Gastroesophageal sphincter (tissue), 4 donors: ENCODE data around the gene ITGAE. TPM values are rescaled to one million over a fixed set of nuclear protein-coding genes. Genes with fewer than 3 reads are reported as not detected.

Source experiments
- ATAC-seq: fragments of 150-250 bp; one replicate; pipeline ENCODE4 v1.9.1; 2016; ENCODE audit warnings: mild to moderate bottlenecking, moderate library complexity
- H3K27ac ChIP-seq, 4 donors: fragments of 200-600 bp; sonication (generic) in 3 of 4; 1 replicate in 3 of 4; 2 replicates in 1 of 4; pipeline ENCODE4 v1.5.1; 2016 to 2019
- H3K27me3 ChIP-seq: fragments of 200-600 bp; sonication (generic); one replicate; pipeline ENCODE4 v1.5.1; 2019
- H3K36me3 ChIP-seq, 2 donors: fragments of 200-600 bp; sonication (generic); one replicate each; pipeline ENCODE4 v1.5.1; 2019; ENCODE audit warnings: control low read depth in 1 of 2
- H3K4me1 ChIP-seq, 3 donors: fragments of 200-600 bp; sonication (generic); 1 replicate in 2 of 3; 2 replicates in 1 of 3; pipeline ENCODE4 v1.5.1; 2016 to 2019; ENCODE audit warnings: control low read depth in 2 of 3
- H3K4me3 ChIP-seq, 2 donors: fragments of 200-600 bp; sonication (generic); one replicate each; pipeline ENCODE4 v1.5.1; 2019; ENCODE audit warnings: mild to moderate bottlenecking in 1 of 2, moderate library complexity in 1 of 2
- H3K9me3 ChIP-seq, 3 donors: fragments of 200-600 bp; sonication (generic); one replicate each; pipeline ENCODE4 v1.5.1; 2017 to 2019; ENCODE audit warnings: control low read depth in 2 of 3
- EP300 ChIP-seq: sonication (generic); formaldehyde crosslinking; IDR thresholded peaks from one replicate; pipeline ENCODE4 v1.6.1; 2017; ENCODE audit warnings: antibody characterized with exemption, mild to moderate bottlenecking
- POLR2A ChIP-seq, 2 donors: fragments of 450-650 bp; IDR thresholded peaks; one replicate each; pipeline ENCODE4 v1.6.1; 2017; ENCODE audit warnings: antibody characterized with exemption in 2 of 2, mild to moderate bottlenecking in 2 of 2, moderate library complexity in 1 of 2
- POLR2AphosphoS5 ChIP-seq: sonication (generic); formaldehyde crosslinking; IDR thresholded peaks from one replicate; pipeline ENCODE4 v1.6.1; 2017; ENCODE audit warnings: antibody characterized with exemption
- WGBS, 2 donors: methylation state at CpG; one replicate each; pipeline ENCODE4 v1.1.5; 2018; ENCODE audit warnings: low coverage in 1 of 2; 5-methylcytosine and 5-hydroxymethylcytosine counted together
- total RNA-seq, 4 donors: library from RNA; depleted of rRNA; stranded (reverse); fragments of >200 nt; gene quantifications; one replicate each; pipeline ENCODE4 v1.1.0, GENCODE V29; 2016
- TF ChIP-seq, protein P1 (sequence below), 4 experiments: fragments of 200-600 bp in 2 of 4; fragments of 450-650 bp in 2 of 4; sonication (generic) in 1 of 4; IDR thresholded peaks; one replicate each; pipeline ENCODE4 v1.5.1; 2017 to 2019; ENCODE audit warnings: antibody characterized with exemption in 4 of 4, mild to moderate bottlenecking in 2 of 4, moderate library complexity in 2 of 4

Gene ITGAE
- total RNA-seq, 4 donors from 2014 or later = 20.3 to 35.2 (median 21.7) TPM

DNA sequence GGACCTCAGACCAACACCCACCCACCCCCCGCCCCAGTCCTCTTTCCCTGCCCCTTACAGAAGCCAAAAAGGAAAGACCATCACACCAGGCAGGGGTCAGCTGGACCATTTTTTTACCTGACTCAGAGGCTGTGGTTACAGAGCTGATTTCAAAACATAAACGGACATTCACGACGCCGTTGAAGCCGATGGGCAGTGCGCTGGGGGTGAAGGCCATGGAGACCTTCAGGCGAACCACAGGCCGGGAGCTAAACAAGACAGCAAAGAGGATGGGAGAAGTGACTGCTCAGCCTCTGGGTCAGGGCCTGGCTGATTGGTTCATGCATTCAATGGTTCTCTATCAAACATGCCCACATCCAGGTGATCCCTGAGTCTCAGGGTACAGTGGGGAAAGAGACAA is 53.2 kb downstream of the ITGAE start:
- Histone ChIP-seq H3K9me3 (no peaks in the 10 kb centered on the region), H3K27me3 (peaks cover 31% of the 10 kb centered on the region), H3K27ac (no peak overlapping the region), H3K4me3 (no peak overlapping the region), H3K36me3 (no peaks in the 10 kb centered on the region), H3K4me1 (no peaks in the 10 kb centered on the region)
- ATAC-seq = no peak
- 76 to 90% methylated on average over 2 to 4 of the region's 9 CpGs for WGBS, 2 donors
- TF ChIP-seq, protein P1, sequence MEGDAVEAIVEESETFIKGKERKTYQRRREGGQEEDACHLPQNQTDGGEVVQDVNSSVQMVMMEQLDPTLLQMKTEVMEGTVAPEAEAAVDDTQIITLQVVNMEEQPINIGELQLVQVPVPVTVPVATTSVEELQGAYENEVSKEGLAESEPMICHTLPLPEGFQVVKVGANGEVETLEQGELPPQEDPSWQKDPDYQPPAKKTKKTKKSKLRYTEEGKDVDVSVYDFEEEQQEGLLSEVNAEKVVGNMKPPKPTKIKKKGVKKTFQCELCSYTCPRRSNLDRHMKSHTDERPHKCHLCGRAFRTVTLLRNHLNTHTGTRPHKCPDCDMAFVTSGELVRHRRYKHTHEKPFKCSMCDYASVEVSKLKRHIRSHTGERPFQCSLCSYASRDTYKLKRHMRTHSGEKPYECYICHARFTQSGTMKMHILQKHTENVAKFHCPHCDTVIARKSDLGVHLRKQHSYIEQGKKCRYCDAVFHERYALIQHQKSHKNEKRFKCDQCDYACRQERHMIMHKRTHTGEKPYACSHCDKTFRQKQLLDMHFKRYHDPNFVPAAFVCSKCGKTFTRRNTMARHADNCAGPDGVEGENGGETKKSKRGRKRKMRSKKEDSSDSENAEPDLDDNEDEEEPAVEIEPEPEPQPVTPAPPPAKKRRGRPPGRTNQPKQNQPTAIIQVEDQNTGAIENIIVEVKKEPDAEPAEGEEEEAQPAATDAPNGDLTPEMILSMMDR (IDR thresholded peaks at IDR 0.05) = no peak
- no peak for TF ChIP-seq POLR2AphosphoS5
- TF ChIP-seq EP300 = no peak
- no peak for TF ChIP-seq POLR2A (IDR thresholded peaks at IDR 0.05)

DNA sequence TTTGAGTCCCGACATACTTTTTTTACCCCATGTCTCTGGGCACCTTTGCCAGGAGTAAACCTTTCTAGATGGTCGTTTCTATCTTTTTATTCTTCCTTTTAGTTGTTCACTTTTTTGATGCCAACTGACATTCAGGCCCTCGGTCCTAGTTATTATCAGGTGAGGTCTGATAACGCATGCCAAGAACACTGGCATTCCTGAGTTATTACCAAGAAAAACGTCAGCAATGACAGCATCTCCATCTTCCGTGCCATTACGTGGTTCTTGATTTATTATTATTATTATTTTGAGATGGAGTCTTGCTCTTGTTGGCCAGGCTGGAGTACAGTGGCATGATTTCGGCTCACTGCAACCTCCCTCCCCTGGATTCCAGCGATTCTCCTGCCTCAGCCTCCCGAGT is 55.9 kb downstream of the ITGAE start:
- TF ChIP-seq EP300 = no peak
- TF ChIP-seq, protein P1 (IDR thresholded peaks at IDR 0.05) = no peak
- TF ChIP-seq POLR2A (IDR thresholded peaks at IDR 0.05) = no peak
- TF ChIP-seq POLR2AphosphoS5 = no peak
- Histone ChIP-seq H3K4me1 (no peaks in the 10 kb centered on the region), H3K4me3 (no peak overlapping the region), H3K36me3 (no peaks in the 10 kb centered on the region), H3K9me3 (no peaks in the 10 kb centered on the region), H3K27me3 (peaks cover 6% of the 10 kb centered on the region), H3K27ac (no peak overlapping the region)
- WGBS, 2 donors = 74 to 77% methylated on average over 9 to 10 of the region's 10 CpGs
- no peak for ATAC-seq

DNA sequence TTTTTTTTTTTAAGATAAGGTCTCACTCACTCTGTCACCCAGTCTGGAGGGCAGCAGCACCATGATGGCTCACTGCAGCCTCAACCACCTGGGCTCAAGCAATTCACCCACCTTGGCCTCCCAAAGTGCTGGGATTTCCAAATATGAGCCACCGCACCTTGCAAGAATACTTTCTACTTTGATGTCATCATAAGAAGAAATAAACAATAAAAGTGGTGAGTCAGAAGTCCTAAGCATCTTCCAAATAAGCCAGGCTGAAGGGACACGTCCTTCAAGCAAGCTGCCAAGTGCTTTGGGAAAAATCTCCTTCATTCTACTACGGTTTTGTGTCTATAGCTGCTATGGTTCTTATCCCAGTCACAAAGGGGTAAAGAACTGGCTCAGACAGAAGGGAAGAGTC is 57.0 kb downstream of the ITGAE start:
- no peaks in the 10 kb centered on the region for H3K36me3 ChIP-seq
- no peaks in the 10 kb centered on the region for H3K9me3 ChIP-seq
- H3K4me3 ChIP-seq = no peak overlapping the region
- peaks cover 0 to 2% (median 0%) of the 10 kb centered on the region in 3 donors for H3K4me1 ChIP-seq
- 37 to 44% methylated on average over 2 to 3 of the region's 3 CpGs for WGBS, 2 donors
- no peak overlapping the region for H3K27ac ChIP-seq
- ATAC-seq = no peak
- TF ChIP-seq POLR2A (IDR thresholded peaks at IDR 0.05) (no peak), POLR2AphosphoS5 (no peak), EP300 (no peak)
- TF ChIP-seq, protein P1 (IDR thresholded peaks at IDR 0.05) = no peak
- peaks cover 4% of the 10 kb centered on the region for H3K27me3 ChIP-seq

DNA sequence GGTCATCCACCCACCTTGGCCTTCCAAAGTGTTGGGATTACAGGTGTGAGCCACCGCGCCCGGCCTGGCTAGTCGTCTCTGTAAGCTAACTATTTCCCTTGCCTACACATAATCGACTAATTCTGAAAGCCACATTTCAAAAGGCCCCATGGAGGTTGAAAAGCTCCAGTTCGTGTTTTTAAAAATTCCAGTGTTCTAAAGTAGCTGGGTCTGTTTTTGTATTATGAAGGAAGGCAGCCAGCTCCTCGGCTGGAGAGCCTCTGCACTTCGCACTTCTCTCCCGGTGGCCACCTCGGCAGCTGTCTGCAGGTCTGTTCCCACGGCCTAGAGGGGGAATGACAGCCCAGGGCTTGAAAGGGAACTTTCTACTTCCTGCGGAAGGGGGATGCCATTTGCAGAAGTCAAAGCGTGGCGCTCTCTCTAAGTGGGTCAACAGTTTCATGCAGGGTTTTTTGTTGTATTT is 60.3 kb downstream of the ITGAE start:
- no peaks in the 10 kb centered on the region for H3K27me3 ChIP-seq
- no peak for ATAC-seq
- TF ChIP-seq POLR2A (IDR thresholded peaks at IDR 0.05) (no peak), POLR2AphosphoS5 (no peak), EP300 (no peak)
- TF ChIP-seq, protein P1 (IDR thresholded peaks at IDR 0.05) = no peak
- no peaks in the 10 kb centered on the region for H3K36me3 ChIP-seq
- no peak overlapping the region for H3K27ac ChIP-seq
- H3K9me3 ChIP-seq = no peaks in the 10 kb centered on the region
- WGBS, 2 donors = 62 to 86% methylated on average over 1 to 11 of the region's 14 CpGs
- H3K4me3 ChIP-seq = no peak overlapping the region
- peaks cover 6 to 21% (median 12%) of the 10 kb centered on the region in 3 donors for H3K4me1 ChIP-seq

DNA sequence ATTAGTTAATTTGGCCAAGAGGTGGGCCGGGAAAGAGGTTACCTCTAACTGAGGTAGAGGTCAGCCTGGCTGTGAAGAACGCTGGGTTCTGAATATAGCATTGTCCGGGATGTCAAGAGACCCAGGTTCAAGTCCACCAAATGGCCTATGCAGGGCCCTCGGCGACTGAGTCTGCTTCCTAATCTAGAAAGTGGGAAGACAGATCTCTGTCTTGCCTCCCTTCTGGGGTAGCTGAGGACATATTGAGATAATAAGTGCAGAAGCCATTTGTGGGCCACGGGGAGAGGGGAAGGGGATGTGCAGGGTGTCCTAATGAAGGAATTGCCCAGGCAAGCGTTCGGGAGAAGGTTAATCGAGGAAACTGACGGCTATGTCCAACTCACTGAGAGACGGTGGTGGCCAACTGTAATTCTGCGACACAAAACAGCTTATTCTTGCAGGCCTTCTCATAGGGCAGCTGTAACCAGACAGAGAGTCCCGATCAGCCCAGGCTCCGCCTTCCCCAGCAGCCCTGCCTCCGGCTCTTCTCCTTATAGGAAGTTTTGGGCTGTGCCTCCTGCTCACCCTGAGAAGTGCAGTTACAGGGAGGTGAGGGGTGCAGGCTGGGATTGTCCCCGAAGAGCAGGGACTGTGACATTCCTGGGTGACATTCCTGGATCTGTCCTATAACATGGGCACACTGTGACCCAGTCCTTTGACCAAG is 61.4 kb downstream of the ITGAE start:
- 85 to 87% methylated on average over 11 to 12 of the region's 16 CpGs for WGBS, 2 donors

More for the DNA sequence above, 61.4 kb downstream of the ITGAE start:
- H3K27me3 ChIP-seq = no peaks in the 10 kb centered on the region
- H3K4me1 ChIP-seq = peaks cover 6 to 21% (median 12%) of the 10 kb centered on the region in 3 donors
- TF ChIP-seq POLR2AphosphoS5 (no peak), POLR2A (IDR thresholded peaks at IDR 0.05) (no peak), EP300 (no peak)
- TF ChIP-seq, protein P1 (IDR thresholded peaks at IDR 0.05) = no peak
- no peaks in the 10 kb centered on the region for H3K9me3 ChIP-seq
- no peak for ATAC-seq
- H3K36me3 ChIP-seq = no peaks in the 10 kb centered on the region
- H3K4me3 ChIP-seq = no peak overlapping the region
- no peak overlapping the region for H3K27ac ChIP-seq
